Testis (tissue), 3 donors: ENCODE data around the gene DUS1L. TPM values are rescaled to one million over a fixed set of nuclear protein-coding genes. Genes with fewer than 3 reads are reported as not detected.

Experiments used
- DNase-seq: peaks from one replicate; pipeline ENCODE4 v3.0.0-alpha.2; 2019
- H3K27ac ChIP-seq, 2 donors: fragments of 200-600 bp; sonication (generic); one replicate each; pipeline ENCODE4 v1.5.1; 2019
- H3K27me3 ChIP-seq: fragments of 200-600 bp; sonication (generic); one replicate; pipeline ENCODE4 v1.5.1; 2019
- H3K36me3 ChIP-seq: fragments of 200-600 bp; sonication (generic); one replicate; pipeline ENCODE4 v1.5.1; 2017; ENCODE audit warnings: low read depth; ENCODE audit errors: missing control alignments
- H3K4me1 ChIP-seq: fragments of 200-600 bp; sonication (generic); one replicate; pipeline ENCODE4 v1.5.1; 2019
- H3K4me3 ChIP-seq, 2 donors: fragments of 200-600 bp; sonication (generic); one replicate each; pipeline ENCODE4 v1.5.1; 2017 to 2019
- H3K9me3 ChIP-seq: fragments of 200-600 bp; sonication (generic); one replicate; pipeline ENCODE4 v1.5.1; 2017
- POLR2A ChIP-seq: fragments of 450-650 bp; IDR thresholded peaks from one replicate; pipeline ENCODE4 v1.6.1; 2017; ENCODE audit warnings: antibody characterized with exemption, mild to moderate bottlenecking, moderate library complexity
- WGBS, 2 donors: methylation state at CpG; one replicate each; pipeline ENCODE4 v1.1.5; 2018; 5-methylcytosine and 5-hydroxymethylcytosine counted together
- intact Hi-C: fragments of 100-400 bp; cut with DNase I; formaldehyde crosslinking; loops from one replicate; pipeline ENCODE4 v1.15.1; 2023; ENCODE audit warnings: low total_unique reads
- polyA plus RNA-seq: library from polyadenylated mRNA; stranded (reverse); fragments of 350-450 nt; fragmentation: Illumina TruSeq; extraction: RNeasy Lipid Tissue Mini Kit (QIAGEN cat#74804); gene quantifications from one replicate; pipeline ENCODE4 v1.2.3, GENCODE V29; 2014; ENCODE audit warnings: low read depth, low replicate concordance; ENCODE audit not compliant: insufficient read depth
- total RNA-seq, 2 donors: library from RNA; depleted of rRNA; stranded (reverse); fragments of >200 nt; gene quantifications; one replicate each; pipeline ENCODE4 v1.2.3, GENCODE V29; 2016
- TF ChIP-seq, protein P1 (sequence below), 3 experiments: fragments of 450-650 bp in 2 of 3; fragments of 200-600 bp in 1 of 3; sonication (generic) in 1 of 3; IDR thresholded peaks; one replicate each; pipeline ENCODE4 v1.5.1; 2016 to 2019; ENCODE audit warnings: antibody characterized with exemption in 3 of 3, mild to moderate bottlenecking in 2 of 3, moderate library complexity in 1 of 3

The DUS1L gene
- total and polyA plus RNA-seq, 3 donors from 2014 or later: 117 to 132 (median 127) TPM

DNA sequence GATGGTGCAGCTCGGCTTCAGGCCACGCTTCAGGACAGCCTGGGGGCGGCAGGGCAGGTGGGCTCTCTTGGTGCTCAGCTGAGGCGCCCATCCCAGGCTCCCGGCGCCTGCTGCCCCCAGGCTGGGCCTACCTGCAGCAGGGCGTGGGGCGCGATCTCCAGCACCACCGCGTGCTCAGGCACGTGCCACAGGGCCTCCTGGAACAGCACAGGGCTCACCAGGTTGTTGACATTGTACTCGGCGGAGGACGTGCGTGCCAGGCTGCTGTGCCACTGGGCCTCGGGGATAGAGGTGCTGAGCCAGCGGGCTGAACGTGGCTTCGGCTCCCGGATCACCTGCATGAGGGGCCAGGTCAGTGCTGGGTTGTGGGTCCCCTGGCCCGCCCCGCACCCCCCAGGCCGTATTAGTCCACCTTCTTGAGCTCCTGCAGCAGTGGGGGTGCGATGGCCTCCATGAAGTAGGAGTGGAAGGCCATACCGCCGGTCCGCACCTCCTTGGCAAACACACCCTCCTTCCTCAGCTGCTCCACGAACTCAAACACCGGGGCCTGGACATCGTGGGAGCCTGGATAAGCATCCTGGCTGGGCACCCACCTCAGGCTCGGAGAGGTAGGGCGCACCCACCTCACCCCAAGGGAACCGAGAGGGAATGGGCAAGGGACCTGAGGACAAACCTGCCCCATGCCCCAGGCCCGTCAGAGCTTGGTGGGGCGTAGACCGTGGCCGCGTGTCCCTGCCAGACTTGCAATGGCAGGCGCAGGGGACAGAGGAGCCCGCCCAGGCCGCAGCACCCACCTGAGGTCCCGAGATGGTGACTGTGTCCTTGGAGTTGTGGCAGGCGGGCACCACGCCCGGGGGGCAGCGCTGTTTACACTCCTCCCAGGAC lies 23.5 kb upstream of the DUS1L start:
- Histone ChIP-seq H3K4me1 (no peaks in the 10 kb centered on the region), H3K9me3 (no peaks in the 10 kb centered on the region), H3K36me3 (no peaks in the 10 kb centered on the region), H3K27ac (no peak overlapping the region), H3K27me3 (no peaks in the 10 kb centered on the region), H3K4me3 (no peak overlapping the region)
- WGBS, 2 donors: 93 to 97% methylated on average over 12 to 32 of the region's 47 CpGs
- DNase-seq: no peak
- intact Hi-C loops: no loop called here
- TF ChIP-seq, protein P1, sequence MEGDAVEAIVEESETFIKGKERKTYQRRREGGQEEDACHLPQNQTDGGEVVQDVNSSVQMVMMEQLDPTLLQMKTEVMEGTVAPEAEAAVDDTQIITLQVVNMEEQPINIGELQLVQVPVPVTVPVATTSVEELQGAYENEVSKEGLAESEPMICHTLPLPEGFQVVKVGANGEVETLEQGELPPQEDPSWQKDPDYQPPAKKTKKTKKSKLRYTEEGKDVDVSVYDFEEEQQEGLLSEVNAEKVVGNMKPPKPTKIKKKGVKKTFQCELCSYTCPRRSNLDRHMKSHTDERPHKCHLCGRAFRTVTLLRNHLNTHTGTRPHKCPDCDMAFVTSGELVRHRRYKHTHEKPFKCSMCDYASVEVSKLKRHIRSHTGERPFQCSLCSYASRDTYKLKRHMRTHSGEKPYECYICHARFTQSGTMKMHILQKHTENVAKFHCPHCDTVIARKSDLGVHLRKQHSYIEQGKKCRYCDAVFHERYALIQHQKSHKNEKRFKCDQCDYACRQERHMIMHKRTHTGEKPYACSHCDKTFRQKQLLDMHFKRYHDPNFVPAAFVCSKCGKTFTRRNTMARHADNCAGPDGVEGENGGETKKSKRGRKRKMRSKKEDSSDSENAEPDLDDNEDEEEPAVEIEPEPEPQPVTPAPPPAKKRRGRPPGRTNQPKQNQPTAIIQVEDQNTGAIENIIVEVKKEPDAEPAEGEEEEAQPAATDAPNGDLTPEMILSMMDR (IDR thresholded peaks at IDR 0.05): no peak
- TF ChIP-seq POLR2A: no peak

DNA sequence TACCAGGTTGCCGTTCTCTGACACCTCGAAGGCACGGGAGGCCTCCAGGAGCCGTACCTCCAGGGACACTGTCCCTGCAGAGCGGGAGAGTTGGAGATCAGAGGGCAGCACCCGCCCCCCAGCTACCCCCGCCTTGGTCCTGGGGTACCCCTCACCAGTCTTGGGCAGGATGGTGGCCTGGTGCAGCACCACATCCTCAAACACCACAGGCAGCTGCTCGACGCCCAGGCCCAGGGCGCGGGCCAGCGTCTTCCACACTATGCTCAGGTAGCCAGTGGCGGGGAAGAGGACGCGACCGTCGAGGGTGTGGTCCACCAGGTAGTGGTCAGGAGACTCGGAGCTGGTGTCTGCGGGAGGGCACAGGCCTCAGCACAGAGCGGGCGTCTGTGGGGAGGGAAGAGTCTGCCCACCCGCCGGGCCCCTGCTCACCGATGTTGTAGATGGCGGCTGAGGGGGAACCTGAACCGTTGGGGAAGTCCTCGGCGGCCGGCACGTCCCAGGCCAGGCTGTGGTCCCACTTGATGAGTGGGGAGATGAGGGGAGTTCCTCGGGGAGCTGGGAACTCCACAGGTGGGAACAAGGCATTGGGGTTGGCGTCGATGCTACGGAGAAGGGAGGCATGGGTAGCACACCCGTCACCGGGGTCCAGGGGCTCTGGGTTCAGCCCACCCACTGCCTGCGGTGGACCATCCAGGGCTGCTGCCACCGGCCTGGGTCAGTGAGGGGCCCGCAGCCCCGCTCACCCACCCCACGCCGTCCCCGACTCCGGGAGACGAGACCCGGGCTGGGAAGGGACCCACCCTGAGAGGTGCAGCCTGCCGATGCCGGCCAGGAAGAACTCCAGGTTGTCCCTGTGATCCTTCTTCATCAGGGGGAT lies 22.6 kb upstream of the DUS1L start:
- intact Hi-C loops: no loop called here
- no peaks in the 10 kb centered on the region for H3K9me3 ChIP-seq
- no peak overlapping the region for H3K4me3 ChIP-seq
- DNase-seq: no peak
- H3K27ac ChIP-seq: no peak overlapping the region
- no peak for TF ChIP-seq POLR2A
- TF ChIP-seq, protein P1 (IDR thresholded peaks at IDR 0.05): no peak
- no peaks in the 10 kb centered on the region for H3K27me3 ChIP-seq
- no peaks in the 10 kb centered on the region for H3K4me1 ChIP-seq
- 93 to 95% methylated on average over 23 to 44 of the region's 48 CpGs for WGBS, 2 donors
- H3K36me3 ChIP-seq: no peaks in the 10 kb centered on the region

DNA sequence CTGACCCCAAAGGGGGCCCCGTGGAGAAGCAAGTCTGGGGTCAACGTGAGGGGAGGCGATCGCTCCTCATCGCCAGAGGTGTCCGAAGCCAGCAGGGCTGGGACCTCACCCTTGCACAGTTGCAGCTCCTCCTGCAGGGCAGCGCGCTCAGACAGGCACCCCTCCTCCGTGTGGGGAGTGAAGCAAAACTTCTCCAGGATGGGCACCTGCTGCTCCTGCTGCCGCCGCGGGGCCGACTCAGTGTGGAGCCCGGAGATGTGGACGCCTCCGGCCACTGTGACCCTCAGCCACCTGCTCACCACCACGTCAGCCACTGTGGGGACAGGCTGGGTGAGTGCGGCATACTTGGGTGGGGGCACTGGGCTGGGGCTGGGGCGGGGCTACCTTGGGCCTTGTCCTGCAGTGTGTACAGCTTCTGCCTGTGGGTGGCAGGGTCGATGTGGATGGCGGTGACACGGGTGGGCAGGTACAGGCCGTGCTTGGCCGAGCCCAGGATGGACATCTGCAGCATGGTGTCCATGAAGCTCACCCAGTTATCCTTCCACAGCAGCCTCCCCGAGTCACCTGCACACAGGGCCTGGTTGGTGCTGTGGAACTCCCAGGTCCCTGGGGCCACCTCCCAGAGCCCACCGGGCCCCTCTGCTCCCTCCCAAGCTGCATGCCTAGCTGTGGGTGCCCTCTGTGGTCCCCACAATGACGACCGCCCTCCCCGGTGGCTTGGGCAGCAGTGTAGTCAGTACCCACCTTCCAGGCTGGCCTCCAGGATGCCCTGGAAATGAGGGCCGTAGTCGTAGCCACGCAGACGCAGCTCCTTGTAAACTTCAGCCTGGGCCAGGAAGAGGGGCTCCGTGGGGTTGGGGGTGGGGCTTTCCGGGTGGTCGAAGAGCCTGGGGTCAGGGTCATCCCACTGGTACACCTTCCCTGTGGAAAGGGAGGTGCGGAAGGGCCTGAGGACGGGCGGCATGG lies 21.6 kb upstream of the DUS1L start:
- no peak overlapping the region for H3K4me3 ChIP-seq
- H3K27me3 ChIP-seq: no peaks in the 10 kb centered on the region
- WGBS, 2 donors: 90 to 93% methylated on average over 4 to 32 of the region's 39 CpGs
- no peak overlapping the region for H3K27ac ChIP-seq
- DNase-seq: no peak
- no peaks in the 10 kb centered on the region for H3K9me3 ChIP-seq
- H3K4me1 ChIP-seq: no peaks in the 10 kb centered on the region
- H3K36me3 ChIP-seq: no peaks in the 10 kb centered on the region
- TF ChIP-seq POLR2A: no peak
- TF ChIP-seq, protein P1 (IDR thresholded peaks at IDR 0.05): no peak
- intact Hi-C loops: no loop called here

DNA sequence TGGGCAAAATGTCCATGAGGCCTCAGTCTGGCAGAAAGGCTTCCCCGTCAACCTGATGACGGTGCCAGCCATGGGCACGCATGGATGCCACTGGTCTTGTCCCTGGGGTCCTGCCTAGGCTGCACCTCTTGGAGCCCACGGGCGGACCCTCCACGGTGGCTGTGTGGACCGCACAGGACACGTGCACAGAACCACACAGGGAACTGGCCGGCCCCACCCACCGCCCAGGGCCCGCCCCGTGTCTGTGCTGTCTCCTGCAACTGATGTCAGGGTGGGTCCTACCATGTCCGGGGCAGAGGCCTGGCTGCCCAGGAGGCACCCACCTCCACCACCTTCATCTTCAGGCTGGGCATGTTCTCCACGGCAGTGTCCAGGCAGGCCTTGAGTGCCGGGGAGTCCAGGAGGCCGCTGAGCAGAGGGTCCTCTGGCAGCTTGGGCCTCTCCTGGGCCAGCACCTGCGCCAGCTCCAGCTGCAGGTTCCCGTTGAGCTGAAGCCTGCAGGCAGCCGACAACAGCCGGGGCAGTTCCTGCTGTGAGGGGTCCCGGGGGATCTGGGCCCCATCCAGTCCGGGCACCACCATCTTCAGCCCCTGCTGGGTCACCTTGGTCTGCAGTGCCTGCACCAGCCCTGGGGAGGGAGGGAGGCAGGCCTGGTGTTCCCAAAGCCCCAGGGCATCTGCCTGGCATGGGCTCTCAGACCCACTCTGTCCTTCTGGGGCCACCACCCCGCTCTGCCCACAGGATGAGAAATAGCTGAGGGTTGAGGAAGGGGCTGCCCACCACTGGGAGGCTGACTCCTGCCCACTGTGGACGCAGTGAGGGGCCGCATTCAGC lies 20.5 kb upstream of the DUS1L start:
- Histone ChIP-seq H3K4me1 (no peaks in the 10 kb centered on the region), H3K27ac (no peak overlapping the region), H3K27me3 (no peaks in the 10 kb centered on the region), H3K4me3 (no peak overlapping the region), H3K36me3 (no peaks in the 10 kb centered on the region), H3K9me3 (no peaks in the 10 kb centered on the region)
- intact Hi-C loops: no loop called here
- no peak for DNase-seq
- TF ChIP-seq, protein P1 (IDR thresholded peaks at IDR 0.05): no peak
- no peak for TF ChIP-seq POLR2A
- WGBS, 2 donors: 81 to 90% methylated on average over 5 to 22 of the region's 25 CpGs
